GM18505 (cell line): ENCODE measurements around the gene UCP2.

Experiments
- ATAC-seq: cut with Tn5 transposase; IDR thresholded peaks from one replicate; pipeline ENCODE4 v1.9.1; 2021; ENCODE audit not compliant: unreplicated experiment
- POLR2A ChIP-seq: IDR thresholded peaks from 4 replicates; pipeline ENCODE4 v1.6.1; 2011; ENCODE audit warnings: borderline replicate concordance; ENCODE audit not compliant: insufficient read depth, insufficient read length; ENCODE audit errors: extremely low read depth

Gene UCP2

DNA sequence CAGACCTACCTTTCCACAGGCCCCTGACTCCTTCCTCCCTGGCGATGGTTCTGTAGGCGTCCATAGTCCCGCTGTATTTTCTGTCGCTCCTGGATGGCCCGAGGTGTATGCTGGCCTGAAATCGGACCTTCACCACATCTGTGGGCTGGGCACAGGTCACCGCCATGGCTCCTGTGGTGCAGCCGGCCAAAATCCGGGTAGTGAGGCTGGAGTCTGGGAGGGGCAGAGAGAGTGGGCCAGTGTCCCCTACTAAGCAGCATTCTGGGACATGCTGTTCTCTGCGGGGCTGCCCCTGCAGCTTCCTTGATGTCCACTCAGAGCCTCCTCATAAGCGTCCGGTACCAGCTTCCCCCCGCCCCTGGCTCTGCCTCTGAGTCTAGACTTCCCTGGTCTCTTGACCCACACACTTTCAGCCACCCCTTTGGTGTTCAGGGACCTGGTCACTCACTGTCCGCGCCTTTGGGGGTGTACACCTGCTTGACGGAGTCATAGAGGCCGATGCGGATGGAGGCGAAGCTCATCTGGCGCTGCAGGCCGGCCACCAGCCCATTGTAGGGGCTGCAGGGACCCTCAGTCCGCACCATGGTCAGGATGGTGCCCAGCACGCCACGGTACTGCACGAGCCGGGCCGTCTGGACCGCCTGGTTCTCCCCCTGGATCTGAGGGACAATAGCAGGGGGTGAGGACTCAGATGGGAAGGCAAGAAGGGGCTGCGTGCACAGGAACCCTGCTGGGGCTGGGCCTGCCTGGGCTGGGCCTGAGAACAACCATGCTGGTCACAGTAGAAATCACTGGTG is 23.3 kb upstream of the UCP2 start:
- no peak for ATAC-seq
- no peak for TF ChIP-seq POLR2A

DNA sequence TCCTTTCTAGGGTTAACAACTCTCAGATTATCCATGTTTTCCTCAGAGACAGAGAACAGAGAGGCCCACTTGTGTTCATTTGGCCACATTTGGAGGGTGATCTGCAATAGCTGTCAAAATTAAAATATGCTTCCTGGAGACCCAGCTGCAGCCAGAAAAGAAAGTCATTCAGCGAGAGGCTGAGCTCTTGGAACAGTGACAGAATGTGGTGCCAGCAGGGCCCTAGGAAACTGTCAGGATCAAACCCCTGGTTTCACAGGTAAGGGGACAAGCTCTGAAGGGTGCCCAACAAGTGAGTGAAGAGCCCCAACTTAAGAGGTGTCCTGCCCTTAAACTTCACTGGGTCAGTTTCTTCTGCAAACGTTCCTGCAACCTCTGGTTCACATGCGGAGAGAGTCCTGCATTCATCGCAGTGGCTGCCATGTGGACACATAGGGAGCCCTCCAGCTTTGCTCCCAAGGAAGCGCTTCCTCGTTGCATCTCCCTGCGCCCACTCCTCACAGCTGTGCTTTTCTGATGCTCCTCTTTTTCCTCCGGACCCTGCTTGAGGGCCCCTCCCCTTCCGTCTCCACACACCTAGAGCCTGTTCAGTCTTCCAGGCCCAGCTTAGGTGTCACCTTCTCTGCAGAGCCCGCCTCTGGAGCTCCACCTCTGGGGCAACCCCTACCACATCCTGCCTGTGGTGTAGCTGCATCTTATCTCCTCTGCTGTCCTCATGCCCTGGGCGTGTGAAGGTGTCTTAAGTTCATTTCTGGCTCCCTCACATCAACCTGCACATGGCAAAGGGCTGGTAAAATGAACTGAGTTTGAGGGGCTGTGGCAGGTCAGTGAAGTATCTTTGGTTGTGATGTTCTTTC is 22.3 kb upstream of the UCP2 start:
- no peak for TF ChIP-seq POLR2A
- no peak for ATAC-seq

GRCh38 chr11:74004046-74004695 is 21.5 kb upstream of the UCP2 start:
- ATAC-seq, result no peak
- no peak for TF ChIP-seq POLR2A

- no peak for ATAC-seq
- TF ChIP-seq POLR2A, result no peak
These were observed 20.2 kb upstream of the UCP2 start for GRCh38 chr11:74002832-74003231.

DNA sequence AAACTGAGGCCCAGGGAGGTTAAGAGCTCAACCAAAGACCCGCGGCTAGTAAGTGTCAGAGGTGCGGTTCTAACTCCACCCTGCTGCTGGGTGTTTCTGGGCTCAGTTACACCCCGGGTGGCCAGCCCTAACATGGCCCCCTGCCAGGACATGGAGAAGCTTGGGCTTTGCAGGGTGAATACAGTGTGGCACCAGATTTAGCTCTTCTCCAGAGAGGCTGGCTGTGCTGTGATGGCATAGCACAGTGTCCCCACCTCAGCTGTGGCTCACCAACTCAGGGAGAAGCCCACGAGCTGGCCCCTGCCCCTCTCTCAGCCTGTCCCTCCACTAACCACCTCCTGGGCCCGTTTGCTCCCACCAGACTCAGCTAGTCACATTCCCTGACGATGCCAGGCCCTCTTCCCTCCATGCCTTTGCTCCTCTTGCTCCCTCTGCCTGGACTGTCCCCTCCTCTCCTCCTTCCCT is 19.2 kb upstream of the UCP2 start:
- ATAC-seq, result no peak
- no peak for TF ChIP-seq POLR2A

DNA sequence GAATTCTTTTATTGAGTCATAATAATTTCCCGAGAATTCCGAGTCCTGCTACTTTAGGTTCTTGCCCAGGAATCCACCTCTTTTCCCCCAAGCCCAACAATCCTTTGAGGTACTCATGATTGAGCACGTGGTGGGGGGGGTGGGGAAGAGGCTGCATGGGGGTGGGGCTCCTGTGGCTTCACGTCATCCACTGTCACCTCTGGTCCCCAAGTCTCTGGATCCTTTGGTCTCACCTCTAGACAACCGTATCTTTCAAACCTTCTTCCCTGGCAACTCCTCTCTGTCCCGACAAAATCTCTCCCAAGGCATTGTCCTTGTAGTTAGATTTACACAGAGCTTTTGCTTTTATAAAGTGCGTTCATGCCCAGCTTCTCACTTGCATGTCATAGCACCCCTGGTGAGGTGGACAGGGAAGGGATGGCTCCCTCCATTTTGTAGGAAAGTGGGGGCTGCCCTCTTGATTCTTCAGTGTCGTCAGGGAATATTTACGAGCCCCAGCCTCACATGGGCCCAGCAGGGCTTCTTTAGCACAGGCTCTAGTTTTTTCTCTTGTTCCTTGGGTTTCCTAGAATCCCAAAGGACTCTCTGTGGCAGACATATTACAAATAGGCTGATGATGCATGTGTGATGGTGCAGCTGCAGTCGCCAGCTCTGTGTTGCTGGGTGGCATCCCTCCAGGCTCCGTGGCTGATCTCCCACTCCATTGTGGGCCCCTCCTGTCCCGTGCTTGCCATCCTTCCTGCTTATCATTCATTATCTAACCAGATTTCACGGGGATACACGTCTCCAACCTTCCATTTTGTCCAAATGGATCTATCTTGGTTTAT is 17.9 kb upstream of the UCP2 start:
- no peak for TF ChIP-seq POLR2A
- ATAC-seq, result no peak

DNA sequence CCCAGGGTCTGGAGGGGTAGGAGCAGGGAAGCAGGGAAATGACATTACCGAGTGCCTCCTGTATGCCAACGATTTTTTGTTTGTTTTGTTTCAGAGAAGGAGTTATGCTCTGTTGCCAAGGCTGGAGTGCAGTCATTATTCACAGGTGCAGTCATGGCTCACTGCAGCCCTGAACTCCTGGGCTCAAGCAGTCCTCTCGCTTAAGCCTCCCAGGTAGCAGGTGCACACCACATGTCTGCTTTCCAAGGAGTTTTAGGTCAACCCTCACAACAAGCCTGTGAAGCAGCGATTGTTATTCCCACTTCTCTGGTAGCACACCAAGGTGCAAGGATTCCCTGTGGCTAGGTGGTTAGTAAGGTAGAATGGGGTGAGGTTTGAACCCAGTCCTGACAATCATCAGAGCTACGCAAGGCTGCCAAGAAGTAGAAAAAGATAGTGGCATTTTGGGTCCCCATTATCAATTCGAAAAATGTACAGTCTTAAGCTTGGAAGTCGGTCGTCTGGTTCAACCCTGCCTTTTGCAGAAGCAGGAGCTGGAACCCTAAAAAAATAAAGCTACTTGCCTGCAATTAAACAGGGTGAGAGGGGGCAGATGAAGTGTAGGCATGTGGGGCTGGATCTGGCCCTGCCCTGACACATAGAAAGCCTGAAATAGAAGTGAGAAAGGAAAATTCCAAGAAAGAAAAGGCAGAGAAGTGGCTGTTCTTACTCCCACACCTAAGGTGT is 17.1 kb upstream of the UCP2 start:
- no peak for ATAC-seq
- TF ChIP-seq POLR2A, result no peak

DNA sequence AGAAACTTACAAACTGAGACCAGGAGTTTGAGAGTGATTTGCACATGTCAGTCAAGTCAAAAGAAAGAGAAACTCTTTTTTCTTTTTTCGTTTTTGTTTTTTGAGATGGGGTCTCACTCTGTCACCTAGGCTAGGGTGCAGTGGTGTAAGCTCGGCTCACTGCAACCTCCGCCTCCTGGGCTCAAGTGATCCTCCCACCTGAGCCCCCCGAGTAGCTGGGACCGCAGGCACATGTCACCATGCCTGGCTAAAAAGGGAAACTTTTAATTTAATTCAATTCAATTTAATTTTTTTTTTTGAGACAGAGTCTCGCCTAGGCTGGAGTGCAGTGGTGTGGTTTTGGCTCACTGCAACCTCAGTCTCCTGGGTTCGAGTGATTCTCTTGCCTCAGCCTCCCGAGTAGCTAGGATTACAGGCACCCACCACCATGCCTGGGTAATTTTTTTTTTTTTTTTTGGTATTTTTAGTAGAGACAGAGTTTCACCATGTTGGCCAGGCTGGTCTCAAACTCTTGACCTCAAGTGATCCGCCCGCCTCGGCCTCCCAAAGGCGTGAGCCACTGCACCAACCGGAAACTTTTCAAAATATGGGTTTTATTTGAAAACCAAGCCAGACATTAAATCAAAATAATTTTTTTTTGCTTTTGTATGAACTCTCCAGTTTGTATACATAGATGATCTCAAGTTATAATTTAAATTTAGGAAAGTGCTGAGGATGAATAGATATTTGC is 16.4 kb upstream of the UCP2 start:
- ATAC-seq, result no peak
- no peak for TF ChIP-seq POLR2A

GRCh38 chr11:73997120-73997770 is 14.6 kb upstream of the UCP2 start:
- no peak for ATAC-seq
- TF ChIP-seq POLR2A, result no peak

GRCh38 chr11:73996161-73996747 is 13.6 kb upstream of the UCP2 start:
- no peak for TF ChIP-seq POLR2A
- ATAC-seq, result no peak

DNA sequence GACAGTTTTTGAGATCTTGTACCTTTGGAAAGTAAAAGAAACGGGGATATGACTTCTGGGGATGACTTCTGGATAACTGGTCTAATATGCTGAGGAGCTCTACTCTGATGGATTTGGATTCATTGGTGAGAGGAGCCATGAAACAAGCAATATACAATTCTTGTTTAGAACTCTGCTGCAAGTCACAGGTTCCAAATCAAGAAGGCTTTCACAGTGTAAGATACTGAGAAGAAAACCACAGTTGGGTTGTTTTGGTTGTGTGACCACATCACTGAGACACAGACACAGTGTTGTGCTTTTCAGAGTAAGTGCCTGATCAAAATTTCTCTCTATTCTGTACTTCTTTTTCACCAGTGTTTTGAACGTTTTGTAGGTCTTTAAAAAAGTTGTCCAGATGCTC is 13.1 kb upstream of the UCP2 start:
- no peak for ATAC-seq
- TF ChIP-seq POLR2A, result no peak

DNA sequence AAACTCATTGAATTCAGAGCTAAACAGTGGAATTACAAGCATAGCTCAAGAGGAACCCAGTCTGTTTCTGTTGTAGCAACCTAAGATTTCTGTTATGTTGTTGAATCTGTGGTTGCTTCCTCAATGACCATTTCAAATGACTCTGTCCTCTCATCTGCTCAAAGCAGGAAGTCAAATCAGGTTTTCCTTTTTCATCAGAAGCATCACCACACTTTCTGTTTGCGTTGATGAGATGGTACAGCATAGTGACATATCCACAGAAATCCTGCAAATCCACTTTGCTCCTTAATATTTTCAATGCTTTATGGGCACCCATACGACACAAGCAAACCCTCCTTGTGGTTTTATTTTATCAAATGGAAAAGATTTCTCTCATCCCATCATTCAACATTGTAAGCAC is 12.6 kb upstream of the UCP2 start:
- ATAC-seq, result no peak

More for the DNA sequence above, 12.6 kb upstream of the UCP2 start:
- no peak for TF ChIP-seq POLR2A
